Endothelial cell of umbilical vein (primary cell): ENCODE measurements around the gene CCDC57.

Experiments used
- CTCF ChIP-seq, 2 donors: IDR thresholded peaks; 1 replicate in 1 of 2; 2 replicates in 1 of 2; pipeline ENCODE4 v1.5.1; 2011; ENCODE audit warnings: low read length in 2 of 2, mild to moderate bottlenecking in 2 of 2, moderate library complexity in 2 of 2, control low read depth in 1 of 2, inconsistent platforms in 1 of 2, low read depth in 1 of 2; ENCODE audit not compliant: insufficient read depth in 1 of 2; ENCODE audit errors: extremely low read depth in 1 of 2
- JUN ChIP-seq: IDR thresholded peaks from 2 replicates; pipeline ENCODE4 v1.6.1; 2011; ENCODE audit warnings: borderline replicate concordance, low read depth; ENCODE audit not compliant: insufficient read length, insufficient read depth
- MYC ChIP-seq: IDR thresholded peaks from one replicate; pipeline ENCODE4 v1.6.1; 2011; ENCODE audit warnings: mild to moderate bottlenecking, low read depth, low read length
- POLR2A ChIP-seq: IDR thresholded peaks from 2 replicates; pipeline ENCODE4 v1.6.1; 2012; ENCODE audit warnings: low read depth, mild to moderate bottlenecking, control low read depth, low read length
- POLR2AphosphoS5 ChIP-seq: IDR thresholded peaks from 2 replicates; pipeline ENCODE4 v1.6.1; 2012; ENCODE audit warnings: low read depth, mild to moderate bottlenecking, control low read depth, low read length, moderate library complexity; ENCODE audit not compliant: insufficient read depth

- TF ChIP-seq CTCF (IDR thresholded peaks at IDR 0.05; ENCODE audit: extremely low read depth in 1 of 2, insufficient read depth in 1 of 2, low read depth in 1 of 2, low read length in 2 of 2) (no peak), MYC (no peak), POLR2A (no peak), JUN (no peak), POLR2AphosphoS5 (no peak)
Observed at GRCh38 chr17:82114872-82115271, 97.8 kb downstream of the CCDC57 start.
